Measurements from ENCODE around the gene FEZF1.

GRCh38 chr7:122304996-122305421, 459 bp upstream of the FEZF1 start:
- TF ChIP-seq CTCF (IDR thresholded peaks at IDR 0.05; ENCODE audit: low read depth, low read length, missing input control), result no peak
- TF ChIP-seq FOXA1 (IDR thresholded peaks at IDR 0.05), result no peak
- no peak for TF ChIP-seq REST (IDR thresholded peaks at IDR 0.05)
- no peak for TF ChIP-seq GABPA (IDR thresholded peaks at IDR 0.05 in 1 of 2, conservative IDR thresholded peaks at IDR 0.05 in 1 of 2)
- no peak for TF ChIP-seq ATF3 (IDR thresholded peaks at IDR 0.05)
- no peak for TF ChIP-seq RAD21 (IDR thresholded peaks at IDR 0.05)
- TF ChIP-seq MAX (IDR thresholded peaks at IDR 0.05), result no peak
- peak in 1 of 2 donors; percentile 17 for TF ChIP-seq JUND (IDR thresholded peaks at IDR 0.05)
- no peak for TF ChIP-seq EGR1 (IDR thresholded peaks at IDR 0.05; ENCODE audit: low read depth in 2 of 2)
- TF ChIP-seq SP1 (IDR thresholded peaks at IDR 0.05), result no peak
- no peak for TF ChIP-seq RXRA (IDR thresholded peaks at IDR 0.05)

Measured in liver (tissue), 3 donors.